Osteoblast (primary cell): ENCODE results near the gene SEL1L. TPM values are rescaled to one million over a fixed set of nuclear protein-coding genes. Genes with fewer than 3 reads are reported as not detected.
A peak's percentile ranks its signal among the peaks of the same experiment; 100 is the strongest.

Experiments used
- DNase-seq: peaks from one replicate; pipeline ENCODE4 v3.0.0; 2011; ENCODE audit warnings: low spot score, mixed read lengths; ENCODE audit not compliant: insufficient read length; ENCODE audit errors: missing footprints
- H2AFZ ChIP-seq: 2 replicates; pipeline ENCODE4 v1.6.0; 2011; ENCODE audit warnings: mild to moderate bottlenecking, low read length
- H3K27ac ChIP-seq: 2 replicates; pipeline ENCODE4 v1.5.1; 2011; ENCODE audit warnings: mild to moderate bottlenecking, low read depth, low read length, moderate library complexity
- H3K27me3 ChIP-seq: 2 replicates; pipeline ENCODE4 v1.6.0; 2012; ENCODE audit warnings: mild to moderate bottlenecking, control low read depth, inconsistent platforms, low read length, moderate library complexity; ENCODE audit not compliant: insufficient read depth
- H3K36me3 ChIP-seq: 2 replicates; pipeline ENCODE4 v1.5.1; 2011; ENCODE audit warnings: mild to moderate bottlenecking, low read length, control low read depth, moderate library complexity; ENCODE audit not compliant: insufficient read depth
- H3K4me1 ChIP-seq: 2 replicates; pipeline ENCODE4 v1.5.1; 2011; ENCODE audit warnings: mild to moderate bottlenecking, low read length, control low read depth, moderate library complexity; ENCODE audit not compliant: insufficient read depth
- H3K4me2 ChIP-seq: 2 replicates; pipeline ENCODE4 v1.6.0; 2011; ENCODE audit warnings: mild to moderate bottlenecking, low read length; ENCODE audit not compliant: insufficient read depth
- H3K4me3 ChIP-seq: fragments of 200-600 bp; sonication (generic); 3 replicates; pipeline ENCODE4 v1.5.1; 2012; ENCODE audit warnings: mild to moderate bottlenecking, low read length, inconsistent platforms; ENCODE audit not compliant: insufficient read depth
- H3K79me2 ChIP-seq: 2 replicates; pipeline ENCODE4 v1.6.0; 2012; ENCODE audit warnings: mild to moderate bottlenecking, low read length, control low read depth, inconsistent platforms; ENCODE audit not compliant: insufficient read depth
- H3K9me3 ChIP-seq: 2 replicates; pipeline ENCODE4 v1.5.1; 2011; ENCODE audit warnings: low read depth, low read length, control low read depth
- H4K20me1 ChIP-seq: 2 replicates; pipeline ENCODE4 v1.6.0; 2012; ENCODE audit warnings: mild to moderate bottlenecking, low read length, control low read depth; ENCODE audit not compliant: insufficient read depth
- CTCF ChIP-seq: IDR thresholded peaks from 2 replicates; pipeline ENCODE4 v1.5.1; 2011; ENCODE audit warnings: mild to moderate bottlenecking, low read depth, low read length, moderate library complexity; ENCODE audit errors: extremely low read depth
- total RNA-seq: library from RNA; depleted of rRNA; stranded (reverse); fragments of >200 nt; gene quantifications from 2 replicates; pipeline ENCODE4 v1.2.3, GENCODE V29; 2012

SEL1L gene
- total RNA-seq, 1 donor, result 151 TPM

- no peak overlapping the region for H3K27ac ChIP-seq
- peaks cover 8% of the 10 kb centered on the region for H3K4me1 ChIP-seq
- H3K4me2 ChIP-seq, result no peak overlapping the region
- DNase-seq, result no peak
- no peak overlapping the region for H2AFZ ChIP-seq
- H3K4me3 ChIP-seq, result no peak overlapping the region
- H3K27me3 ChIP-seq, result peaks cover 13% of the 10 kb centered on the region
- H3K79me2 ChIP-seq, result no peaks in the 10 kb centered on the region
- H3K36me3 ChIP-seq, result no peaks in the 10 kb centered on the region
- no peaks in the 10 kb centered on the region for H3K9me3 ChIP-seq
- no peak for TF ChIP-seq CTCF
- no peaks in the 10 kb centered on the region for H4K20me1 ChIP-seq
Observed at GRCh38 chr14:81449576-81449975, 84.1 kb downstream of the SEL1L start.

- H3K9me3 ChIP-seq, result no peaks in the 10 kb centered on the region
- no peak for TF ChIP-seq CTCF
- peaks cover 8% of the 10 kb centered on the region for H3K4me1 ChIP-seq
- H3K4me2 ChIP-seq, result peak overlapping the region; percentile 23
- peaks cover 15% of the 10 kb centered on the region for H3K27me3 ChIP-seq
- H2AFZ ChIP-seq, result peak overlapping the region; percentile 53
- no peak overlapping the region for H3K27ac ChIP-seq
- no peaks in the 10 kb centered on the region for H4K20me1 ChIP-seq
- no peaks in the 10 kb centered on the region for H3K36me3 ChIP-seq
- H3K79me2 ChIP-seq, result no peaks in the 10 kb centered on the region
- no peak overlapping the region for H3K4me3 ChIP-seq
- no peak for DNase-seq
Observed at GRCh38 chr14:81449114-81449513, 84.5 kb downstream of the SEL1L start.

GRCh38 chr14:81447021-81447764 lies 86.5 kb downstream of the SEL1L start:
- no peaks in the 10 kb centered on the region for H3K79me2 ChIP-seq
- H3K4me1 ChIP-seq, result peaks cover 2% of the 10 kb centered on the region
- DNase-seq, result no peak
- no peak overlapping the region for H3K4me2 ChIP-seq
- H3K4me3 ChIP-seq, result no peak overlapping the region
- H2AFZ ChIP-seq, result no peak overlapping the region
- H4K20me1 ChIP-seq, result no peaks in the 10 kb centered on the region
- no peak overlapping the region for H3K27ac ChIP-seq
- H3K9me3 ChIP-seq, result no peaks in the 10 kb centered on the region
- peaks cover 22% of the 10 kb centered on the region for H3K27me3 ChIP-seq
- TF ChIP-seq CTCF, result no peak
- H3K36me3 ChIP-seq, result no peaks in the 10 kb centered on the region

GRCh38 chr14:81446279-81447007 lies 87.2 kb downstream of the SEL1L start:
- no peaks in the 10 kb centered on the region for H4K20me1 ChIP-seq
- no peak for DNase-seq
- no peak overlapping the region for H3K4me3 ChIP-seq
- peaks cover 2% of the 10 kb centered on the region for H3K4me1 ChIP-seq
- peaks cover 29% of the 10 kb centered on the region for H3K27me3 ChIP-seq
- no peak overlapping the region for H3K27ac ChIP-seq
- no peak for TF ChIP-seq CTCF
- no peaks in the 10 kb centered on the region for H3K36me3 ChIP-seq
- no peaks in the 10 kb centered on the region for H3K79me2 ChIP-seq
- no peak overlapping the region for H2AFZ ChIP-seq
- H3K9me3 ChIP-seq, result no peaks in the 10 kb centered on the region
- H3K4me2 ChIP-seq, result no peak overlapping the region
